H9 (cell line): ENCODE measurements around the gene MAP3K7CL. TPM values are rescaled to one million over a fixed set of nuclear protein-coding genes. Genes with fewer than 3 reads are reported as not detected.

Experiments used
- DNase-seq: peaks from one replicate; pipeline ENCODE4 v3.0.0-alpha.2; 2017
- H2AFZ ChIP-seq: one replicate; pipeline ENCODE4 v1.6.1; 2013; ENCODE audit warnings: mild to moderate bottlenecking, low read length, control low read depth, moderate library complexity
- H2AK5ac ChIP-seq: 2 replicates; pipeline ENCODE4 v1.6.1; 2013; ENCODE audit warnings: low read length, control low read depth, mixed read lengths; ENCODE audit not compliant: insufficient read length
- H2BK120ac ChIP-seq: one replicate; pipeline ENCODE4 v1.6.1; 2013; ENCODE audit warnings: low read depth, mild to moderate bottlenecking, low read length, control low read depth, inconsistent platforms; ENCODE audit not compliant: poor library complexity, severe bottlenecking
- H2BK12ac ChIP-seq: 2 replicates; pipeline ENCODE4 v1.6.1; 2013; ENCODE audit warnings: low read length, control low read depth, mixed read lengths, low read depth; ENCODE audit not compliant: insufficient read length
- H2BK15ac ChIP-seq: 2 replicates; pipeline ENCODE4 v1.6.1; 2013; ENCODE audit warnings: low read depth, low read length, control low read depth
- H2BK20ac ChIP-seq: one replicate; pipeline ENCODE4 v1.6.1; 2013; ENCODE audit warnings: low read depth, mild to moderate bottlenecking, low read length, control low read depth, inconsistent platforms; ENCODE audit not compliant: poor library complexity, severe bottlenecking
- H2BK5ac ChIP-seq: 2 replicates; pipeline ENCODE4 v1.6.1; 2013; ENCODE audit warnings: low read length, control low read depth, mixed read lengths; ENCODE audit not compliant: insufficient read length
- H3K14ac ChIP-seq: 2 replicates; pipeline ENCODE4 v1.6.1; 2013; ENCODE audit warnings: low read length, control low read depth; ENCODE audit not compliant: insufficient read depth
- H3K18ac ChIP-seq: 2 replicates; pipeline ENCODE4 v1.6.1; 2013; ENCODE audit warnings: low read depth, mild to moderate bottlenecking, mixed read lengths, low read length, control low read depth; ENCODE audit not compliant: insufficient read length
- H3K23ac ChIP-seq: 2 replicates; pipeline ENCODE4 v1.6.1; 2013; ENCODE audit warnings: low read length, control low read depth, mixed read lengths, low read depth; ENCODE audit not compliant: insufficient read length
- H3K23me2 ChIP-seq: 2 replicates; pipeline ENCODE4 v1.6.1; 2013; ENCODE audit warnings: low read depth, mild to moderate bottlenecking, mixed read lengths, low read length, control low read depth; ENCODE audit not compliant: insufficient read length, poor library complexity, severe bottlenecking
- H3K27ac ChIP-seq: 2 replicates; pipeline ENCODE4 v1.5.1; 2013; ENCODE audit warnings: low read length, control low read depth, mixed read lengths, low read depth; ENCODE audit not compliant: insufficient read length
- H3K27me3 ChIP-seq: 2 replicates; pipeline ENCODE4 v1.6.1; 2013; ENCODE audit warnings: low read length, control low read depth, inconsistent platforms; ENCODE audit not compliant: insufficient read depth
- H3K4ac ChIP-seq: 2 replicates; pipeline ENCODE4 v1.6.1; 2013; ENCODE audit warnings: low read depth, mild to moderate bottlenecking, control low read depth, inconsistent platforms, low read length, moderate library complexity
- H3K4me1 ChIP-seq: 2 replicates; pipeline ENCODE4 v1.6.1; 2013; ENCODE audit warnings: low read length, control low read depth, inconsistent platforms; ENCODE audit not compliant: insufficient read depth
- H3K4me2 ChIP-seq: 2 replicates; pipeline ENCODE4 v1.6.1; 2013; ENCODE audit warnings: low read length, control low read depth, mixed read lengths; ENCODE audit not compliant: insufficient read length, insufficient read depth
- H3K56ac ChIP-seq: 2 replicates; pipeline ENCODE4 v1.6.1; 2013; ENCODE audit warnings: low read depth, mild to moderate bottlenecking, mixed read lengths, low read length, control low read depth; ENCODE audit not compliant: insufficient read length
- H3K79me1 ChIP-seq: 2 replicates; pipeline ENCODE4 v1.6.1; 2013; ENCODE audit warnings: low read depth, mild to moderate bottlenecking, moderate library complexity, low read length, control low read depth, inconsistent platforms; ENCODE audit not compliant: insufficient read depth, poor library complexity, severe bottlenecking
- H3K79me2 ChIP-seq: 2 replicates; pipeline ENCODE4 v1.6.1; 2013; ENCODE audit warnings: low read length, control low read depth, inconsistent platforms; ENCODE audit not compliant: insufficient read depth
- H3K9ac ChIP-seq: 2 replicates; pipeline ENCODE4 v1.6.1; 2013; ENCODE audit warnings: low read length, control low read depth, mixed read lengths; ENCODE audit not compliant: insufficient read length; ENCODE audit errors: extremely low read depth
- H3K9me3 ChIP-seq: one replicate; pipeline ENCODE4 v1.6.1; 2013; ENCODE audit warnings: low read depth, low read length, inconsistent platforms; ENCODE audit not compliant: control insufficient read depth
- H3T11ph ChIP-seq: one replicate; pipeline ENCODE4 v1.6.1; 2013; ENCODE audit warnings: mild to moderate bottlenecking, low read length, control low read depth, inconsistent platforms
- H4K20me1 ChIP-seq: one replicate; pipeline ENCODE4 v1.6.1; 2013; ENCODE audit not compliant: control insufficient read depth, insufficient read length, insufficient read depth
- H4K5ac ChIP-seq: 2 replicates; pipeline ENCODE4 v1.6.1; 2013; ENCODE audit warnings: low read depth, mild to moderate bottlenecking, mixed read lengths, low read length, control low read depth; ENCODE audit not compliant: insufficient read length
- H4K8ac ChIP-seq: replicated peaks from 2 replicates; pipeline ENCODE4 v1.6.1; 2013; ENCODE audit warnings: low read length, control low read depth, mixed read lengths, low read depth; ENCODE audit not compliant: insufficient read length
- H4K91ac ChIP-seq: 2 replicates; pipeline ENCODE4 v1.6.1; 2013; ENCODE audit warnings: low read depth, mild to moderate bottlenecking, moderate library complexity, mixed read lengths, low read length, control low read depth; ENCODE audit not compliant: insufficient read length
- H3K27ac Mint-ChIP-seq, 3 experiments: 2 replicates in 2 of 3; 3 replicates in 1 of 3; pipeline ENCODE4 v1.8.0; 2020 to 2021; ENCODE audit warnings: mixed read lengths in 3 of 3, mild to moderate bottlenecking in 1 of 3, moderate library complexity in 1 of 3
- H3K27me3 Mint-ChIP-seq: 2 replicates; pipeline ENCODE4 v1.8.0; 2021; ENCODE audit warnings: low read depth, mild to moderate bottlenecking, moderate library complexity, mixed read lengths
- H3K36me3 Mint-ChIP-seq, 3 experiments: 2 replicates in 2 of 3; 3 replicates in 1 of 3; pipeline ENCODE4 v1.8.0; 2020 to 2021; ENCODE audit warnings: low read depth in 3 of 3, mixed read lengths in 3 of 3; ENCODE audit not compliant: insufficient read depth in 1 of 3
- H3K4me1 Mint-ChIP-seq, 2 experiments: 2 replicates each; pipeline ENCODE4 v1.8.0; 2020; ENCODE audit warnings: mixed read lengths in 2 of 2
- H3K4me3 Mint-ChIP-seq, 2 experiments: 2 replicates in 1 of 2; 3 replicates in 1 of 2; pipeline ENCODE4 v1.8.0; 2020 to 2021; ENCODE audit warnings: mild to moderate bottlenecking in 2 of 2, mixed read lengths in 2 of 2, moderate library complexity in 1 of 2
- H3K9me3 Mint-ChIP-seq, 2 experiments: 2 replicates in 1 of 2; 3 replicates in 1 of 2; pipeline ENCODE4 v1.8.0; 2020; ENCODE audit warnings: mild to moderate bottlenecking in 2 of 2, mixed read lengths in 2 of 2, moderate library complexity in 1 of 2
- CTCF ChIP-seq: fragments of 200-600 bp; sonication (generic); conservative IDR thresholded peaks from 3 replicates; pipeline ENCODE4 v1.8.0; 2021; ENCODE audit warnings: antibody characterized with exemption, mild to moderate bottlenecking
- WGBS: extraction: QIAGEN DNeasy Blood & Tissue Kit; methylation state at CpG from one replicate; pipeline ENCODE4 v1.1.7; 2013; ENCODE audit warnings: missing lambda C conversion rate, low lambda C conversion rate, mixed read lengths; ENCODE audit not compliant: insufficient read length; ENCODE audit errors: extremely low coverage; 5-methylcytosine and 5-hydroxymethylcytosine counted together
- total RNA-seq: library from RNA; stranded (reverse); gene quantifications from 2 replicates; pipeline ENCODE4 v1.2.1, GENCODE V29; 2021

MAP3K7CL gene
- total RNA-seq, 1 experiment from 2014 or later: not detected

GRCh38 chr21:29224006-29224405 is 93.6 kb downstream of the MAP3K7CL start:
- Mint-ChIP-seq H3K4me3 (no peak overlapping the region), H3K27me3 (no peaks in the 10 kb centered on the region), H3K9me3 (no peaks in the 10 kb centered on the region), H3K27ac (no peak overlapping the region), H3K4me1 (no peaks in the 10 kb centered on the region), H3K36me3 (no peaks in the 10 kb centered on the region)
- no peak overlapping the region for H3T11ph ChIP-seq
- H4K5ac ChIP-seq: no peak overlapping the region
- no peak for TF ChIP-seq CTCF
- no peak for DNase-seq
- H4K20me1 ChIP-seq: no peaks in the 10 kb centered on the region
- no peak overlapping the region for H2AK5ac ChIP-seq
- no peak overlapping the region for H3K9ac ChIP-seq
- H3K14ac ChIP-seq: no peak overlapping the region
- H3K18ac ChIP-seq: no peak overlapping the region
- no peak overlapping the region for H2BK12ac ChIP-seq
- no peak overlapping the region for H2BK15ac ChIP-seq
- no peak overlapping the region for H2BK20ac ChIP-seq
- H3K23ac ChIP-seq: no peak overlapping the region
- H3K79me2 ChIP-seq: no peaks in the 10 kb centered on the region
- no peak overlapping the region for H3K56ac ChIP-seq
- H3K23me2 ChIP-seq: no peaks in the 10 kb centered on the region
- no peak overlapping the region for H4K91ac ChIP-seq
- no peak overlapping the region for H2BK120ac ChIP-seq
- no CpG with 5 or more reads among the region's 5 CpGs for WGBS
- H3K4me1 ChIP-seq: no peaks in the 10 kb centered on the region
- H2BK5ac ChIP-seq: no peak overlapping the region
- H3K27ac ChIP-seq: no peak overlapping the region
- H3K27me3 ChIP-seq: no peaks in the 10 kb centered on the region
- H2AFZ ChIP-seq: no peak overlapping the region
- H3K4me2 ChIP-seq: no peak overlapping the region
- H3K79me1 ChIP-seq: no peaks in the 10 kb centered on the region
- no peaks in the 10 kb centered on the region for H3K9me3 ChIP-seq
- no peak overlapping the region for H3K4ac ChIP-seq
- H4K8ac ChIP-seq: no peak overlapping the region

Other genes with a start within 250 kb of the MAP3K7CL start
- gene LTN1, start 137.8 kb upstream of the MAP3K7CL start, total RNA-seq: 23.8 and 23.9 TPM in 2 replicates
- gene RWDD2B, start 111.3 kb upstream of the MAP3K7CL start, total RNA-seq: 5.1 and 5.3 TPM in 2 replicates
- gene USP16, start 106.0 kb upstream of the MAP3K7CL start, total RNA-seq: 30.6 and 31.7 TPM in 2 replicates
- 347 and 356 TPM in 2 replicates for gene CCT8, start 57.0 kb upstream of the MAP3K7CL start, total RNA-seq
- gene BACH1, start 168.3 kb downstream of the MAP3K7CL start, total RNA-seq: 40.3 and 42.4 TPM in 2 replicates